Stomach (tissue), 9 donors: ENCODE measurements around the gene TMEM222. TPM values are rescaled to one million over a fixed set of nuclear protein-coding genes. Genes with fewer than 3 reads are reported as not detected.
A peak's percentile ranks its signal among the peaks of the same experiment; 100 is the strongest.

Experiments used
- DNase-seq, 2 donors: peaks; one replicate each; pipeline versions ENCODE4 v3.0.0 to v3.0.0-alpha.2; 2013 to 2019
- H3K27ac ChIP-seq, 5 donors: fragments of 200-600 bp in 4 of 5; sonication (generic) in 4 of 5; one replicate each; pipeline ENCODE4 v1.5.1; 2013 to 2019; ENCODE audit warnings: mild to moderate bottlenecking in 1 of 5, moderate library complexity in 1 of 5
- H3K27me3 ChIP-seq, 3 donors: fragments of 200-600 bp; sonication (generic); one replicate each; pipeline ENCODE4 v1.5.1; 2017 to 2019; ENCODE audit warnings: mixed run types in 1 of 3
- H3K36me3 ChIP-seq, 4 donors: fragments of 200-600 bp; sonication (generic); 1 replicate in 3 of 4; 2 replicates in 1 of 4; pipeline ENCODE4 v1.5.1; 2016 to 2019
- H3K4me1 ChIP-seq, 4 donors: fragments of 200-600 bp; sonication (generic); one replicate each; pipeline ENCODE4 v1.5.1; 2016 to 2019
- H3K4me3 ChIP-seq, 4 donors: fragments of 200-600 bp; sonication (generic) in 3 of 4; one replicate each; pipeline ENCODE4 v1.5.1; 2016 to 2019; ENCODE audit warnings: mild to moderate bottlenecking in 1 of 4
- H3K9me3 ChIP-seq, 4 donors: fragments of 200-600 bp; sonication (generic); one replicate each; pipeline ENCODE4 v1.5.1; 2016 to 2019
- CTCF ChIP-seq, 7 experiments: fragments of 450-650 bp in 4 of 7; fragments of 200-600 bp in 3 of 7; sonication (generic) in 3 of 7; IDR thresholded peaks; one replicate each; pipeline ENCODE4 v1.5.1; 2016 to 2019; ENCODE audit warnings: antibody characterized with exemption in 7 of 7, control low read depth in 2 of 7, mild to moderate bottlenecking in 1 of 7
- EP300 ChIP-seq: sonication (generic); formaldehyde crosslinking; IDR thresholded peaks from one replicate; pipeline ENCODE4 v1.6.1; 2017; ENCODE audit warnings: antibody characterized with exemption
- POLR2A ChIP-seq, 4 donors: fragments of 450-650 bp; IDR thresholded peaks; one replicate each; pipeline ENCODE4 v1.6.1; 2016; ENCODE audit warnings: antibody characterized with exemption in 4 of 4, control low read depth in 2 of 4, mild to moderate bottlenecking in 1 of 4, moderate library complexity in 1 of 4
- POLR2AphosphoS5 ChIP-seq, 3 donors: sonication (generic); formaldehyde crosslinking; IDR thresholded peaks; one replicate each; pipeline ENCODE4 v1.6.1; 2016; ENCODE audit warnings: antibody characterized with exemption in 3 of 3
- WGBS, 5 donors: extraction: QIAGEN DNeasy Blood & Tissue Kit in 3 of 5; methylation state at CpG; one replicate each; pipeline versions ENCODE4 v1.1.5 to v1.1.7; 2013 to 2018; 5-methylcytosine and 5-hydroxymethylcytosine counted together
- intact Hi-C: fragments of 100-400 bp; cut with DNase I; formaldehyde crosslinking; loops from one replicate; pipeline ENCODE4 v1.15.1; 2023; ENCODE audit warnings: low total_unique reads
- polyA plus RNA-seq, 3 donors: library from polyadenylated mRNA; stranded (reverse); fragments of 200-250 nt; gene quantifications; one replicate each; pipeline ENCODE4 v1.2.3, GENCODE V29; 2013
- total RNA-seq, 5 donors: library from RNA; depleted of rRNA; stranded (reverse); fragments of >200 nt; gene quantifications; one replicate each; pipeline versions ENCODE4 v1.1.0 to v1.2.3, GENCODE V29; 2014 to 2016
- donor health status: healthy with polysubstance abuse.
- donor health status: Bipolar disorder and iron deficiency.
- donor health status: healthy.

The TMEM222 gene
- total and polyA plus RNA-seq, 8 donors, result 1.8 to 39.9 (median 18.0) TPM

GRCh38 chr1:27346357-27346756 lies 24.4 kb downstream of the TMEM222 start:
- WGBS, 5 donors, result 92 to 96% (median 94%) methylated on average over 8 of the region's 8 CpGs
- Histone ChIP-seq H3K27ac (no peak overlapping the region), H3K27me3 (peaks cover 0 to 16% (median 0%) of the 10 kb centered on the region in 3 donors), H3K36me3 (peaks cover 0 to 18% (median 2%) of the 10 kb centered on the region in 4 donors), H3K4me3 (no peak overlapping the region), H3K4me1 (peaks cover 12 to 66% (median 53%) of the 10 kb centered on the region in 4 donors), H3K9me3 (no peaks in the 10 kb centered on the region)
- DNase-seq, result no peak
- intact Hi-C loops, result no loop called here
- no peak for TF ChIP-seq POLR2A (IDR thresholded peaks at IDR 0.05)
- TF ChIP-seq EP300, result no peak
- TF ChIP-seq POLR2AphosphoS5 (IDR thresholded peaks at IDR 0.05), result no peak
- TF ChIP-seq CTCF (IDR thresholded peaks at IDR 0.05), result no peak

GRCh38 chr1:27346991-27347624 lies 25.1 kb downstream of the TMEM222 start:
- Histone ChIP-seq H3K27ac (peak overlapping the region in 2 of 5 donors; percentile 8 to 47), H3K4me3 (no peak overlapping the region), H3K27me3 (peaks cover 0 to 16% (median 0%) of the 10 kb centered on the region in 3 donors), H3K9me3 (no peaks in the 10 kb centered on the region), H3K36me3 (peaks cover 0 to 22% (median 2%) of the 10 kb centered on the region in 4 donors), H3K4me1 (peaks cover 12 to 66% (median 49%) of the 10 kb centered on the region in 4 donors)
- WGBS, 5 donors, result 77 to 82% (median 79%) methylated on average over 13 to 14 of the region's 14 CpGs
- peak in 1 of 2 donors; percentile 56 for DNase-seq
- TF ChIP-seq POLR2A (IDR thresholded peaks at IDR 0.05) (no peak), CTCF (IDR thresholded peaks at IDR 0.05) (no peak), EP300 (no peak), POLR2AphosphoS5 (IDR thresholded peaks at IDR 0.05) (no peak)
- intact Hi-C loops, result no loop called here

GRCh38 chr1:27348861-27349783 lies 27.2 kb downstream of the TMEM222 start:
- peaks cover 12 to 45% (median 35%) of the 10 kb centered on the region in 4 donors for H3K4me1 ChIP-seq
- H3K4me3 ChIP-seq, result peak overlapping the region; percentile 47 to 72 (median 50)
- WGBS, 5 donors, result 16 to 64% (median 24%) methylated on average over 12 to 51 of the region's 51 CpGs
- intact Hi-C loops, result no loop called here
- peak; percentile 88 to 92 for DNase-seq
- H3K27me3 ChIP-seq, result peaks cover 0 to 16% (median 0%) of the 10 kb centered on the region in 3 donors
- H3K36me3 ChIP-seq, result peaks cover 4 to 37% (median 14%) of the 10 kb centered on the region in 4 donors
- peak overlapping the region; percentile 52 to 77 (median 70) for H3K27ac ChIP-seq
- TF ChIP-seq POLR2AphosphoS5 (IDR thresholded peaks at IDR 0.05) (peak in 1 of 3 donors; percentile 50), POLR2A (IDR thresholded peaks at IDR 0.05) (no peak), CTCF (IDR thresholded peaks at IDR 0.05) (peak in 1 of 7 experiments; percentile 7), EP300 (no peak)
- no peaks in the 10 kb centered on the region for H3K9me3 ChIP-seq
